ENCODE measurements around the gene ARHGAP1.

- TF ChIP-seq YY1 (IDR thresholded peaks at IDR 0.05; ENCODE audit: insufficient read depth, insufficient read length), result no peak
- no peak for TF ChIP-seq SUZ12 (IDR thresholded peaks at IDR 0.05; ENCODE audit: extremely low read depth, insufficient read depth, insufficient read length)
These were observed 19.6 kb downstream of the ARHGAP1 start for GRCh38 chr11:46680815-46681214.
